Heart right ventricle (tissue), 16 donors: ENCODE measurements around the gene BID. TPM values are rescaled to one million over a fixed set of nuclear protein-coding genes. Genes with fewer than 3 reads are reported as not detected.

Source experiments
- ATAC-seq, 8 donors: fragments of 200-7000 bp; cut with Tn5 transposase; one replicate each; pipeline ENCODE4 v1.9.1; 2020; ENCODE audit warnings: mild to moderate bottlenecking in 8 of 8, moderate library complexity in 8 of 8, moderate number of reproducible peaks in 1 of 8
- DNase-seq, 2 donors: peaks; one replicate each; pipeline ENCODE4 v3.0.0-alpha.2; 2020
- H3K27ac ChIP-seq, 10 donors: fragments of 200-600 bp; sonication (generic) in 2 of 10; one replicate each; pipeline versions ENCODE4 v1.5.0 to v1.8.0; 2020 to 2022; ENCODE audit warnings: mild to moderate bottlenecking in 3 of 10
- H3K27me3 ChIP-seq, 7 donors: fragments of 200-600 bp; one replicate each; pipeline ENCODE4 v1.8.0; 2021 to 2022; ENCODE audit warnings: mild to moderate bottlenecking in 2 of 7
- H3K36me3 ChIP-seq, 9 donors: fragments of 200-600 bp; sonication (generic) in 1 of 9; one replicate each; pipeline versions ENCODE4 v1.5.0 to v1.8.0; 2020 to 2022; ENCODE audit warnings: mild to moderate bottlenecking in 2 of 9
- H3K4me1 ChIP-seq, 9 donors: fragments of 200-600 bp; sonication (generic) in 1 of 9; one replicate each; pipeline versions ENCODE4 v1.5.0 to v1.8.0; 2020 to 2022; ENCODE audit warnings: mild to moderate bottlenecking in 4 of 9
- H3K4me3 ChIP-seq, 10 donors: fragments of 200-600 bp; sonication (generic) in 2 of 10; one replicate each; pipeline versions ENCODE4 v1.5.0 to v1.8.0; 2020 to 2022; ENCODE audit warnings: mild to moderate bottlenecking in 7 of 10, moderate library complexity in 2 of 10
- H3K9me3 ChIP-seq, 11 donors: fragments of 200-600 bp in 10 of 11; sonication (generic) in 2 of 11; one replicate each; pipeline versions ENCODE4 v1.5.0 to v1.8.0; 2013 to 2022; ENCODE audit warnings: mild to moderate bottlenecking in 2 of 11, control low read depth in 1 of 11, moderate library complexity in 1 of 11
- CTCF ChIP-seq, 9 donors: fragments of 200-600 bp; sonication (generic) in 2 of 9; IDR thresholded peaks; one replicate each; pipeline versions ENCODE4 v1.5.0 to v1.8.0; 2021 to 2022; ENCODE audit warnings: antibody characterized with exemption in 9 of 9, mild to moderate bottlenecking in 5 of 9, moderate library complexity in 1 of 9
- WGBS, 2 donors: extraction: QIAGEN DNeasy Blood & Tissue Kit; methylation state at CpG; one replicate each; pipeline ENCODE4 v1.1.7; 2013; ENCODE audit warnings: inconsistent platforms in 1 of 2; 5-methylcytosine and 5-hydroxymethylcytosine counted together
- intact Hi-C, 10 donors: fragments of 100-400 bp; cut with DNase I; formaldehyde crosslinking; loops; one replicate each; pipeline versions ENCODE4 v1.11.1 to v1.14.2; 2022
- polyA plus RNA-seq, 2 donors: library from polyadenylated mRNA; stranded (reverse); fragments of 200-250 nt; gene quantifications; one replicate each; pipeline ENCODE4 v1.2.3, GENCODE V29; 2013
- total RNA-seq, 10 donors: library from RNA; stranded (reverse); fragmentation: NEBNext Ultra II Directional in 3 of 10; extraction: Animal tissue kit (Norgen Biotek cat#: 25700) in 3 of 10; gene quantifications; one replicate each; pipeline versions ENCODE4 v1.2.1 to v1.2.4, GENCODE V29; 2021 to 2023
- donor health status: Arrhythmogenic right ventricular cardiomyopathy.
- donor health status: ischemic (EF 13 %, LVEDD 7.1; RV severe dilation, severe dysfunction).
- donor health status: healthy with polysubstance abuse.
- donor health status: DM: no; HTN: yes; CAD: no.
- donor health status: DM: no; HTN: no; CAD: no.
- donor health status: ischemic (EF 25% LVEDD 6.9; RV normal size, moderate dysfunction).
- donor health status: ischemic (EF 25% LVEDD 5.7; RV mildly dilated, moderate dysfunction).
- donor health status: healthy.
- donor health status: DM: yes; HTN: yes; CAD: no.
- donor health status: Ischemic cardiomyopathy.
- donor health status: ischemic (EF 35%, LVEDD 5.7; RV mildly dilated, moderate dysfunction).
- donor health status: nonischemic (EF 11% LVEDD 7.7; RV severe dilation, severe dysfunction).
- donor health status: DM: yes; HTN: yes; CAD: no.
- donor health status: PGD.
- donor health status: ischemic (EF 29% LVEDD 5.4; RV normal size, mild dysfunction).
- donor health status: nonischemic (EF 23%, LVEDD 6.1; RV moderate dilation, normal function).

Gene BID
- total and polyA plus RNA-seq, 12 donors = 5.6 to 42.9 (median 10.9) TPM

- Histone ChIP-seq H3K27ac (no peak overlapping the region), H3K4me1 (peaks cover 0 to 5% (median 0%) of the 10 kb centered on the region in 9 donors), H3K27me3 (no peaks in the 10 kb centered on the region), H3K36me3 (peaks cover 0 to 9% (median 0%) of the 10 kb centered on the region in 9 donors), H3K4me3 (no peak overlapping the region), H3K9me3 (no peaks in the 10 kb centered on the region)
- 71 to 76% methylated on average over 6 of the region's 6 CpGs for WGBS, 2 donors
- DNase-seq (no peak), ATAC-seq (no peak)
- no peak for TF ChIP-seq CTCF (IDR thresholded peaks at IDR 0.05)
- intact Hi-C loops = loop anchor here in 1 of 10 donors (10.0 kb wide), 1 partner anchor 333 kb away; no protein-coding TSS in a partner anchor
Measured at GRCh38 chr22:17751596-17751995, 22.7 kb downstream of the BID start.

GRCh38 chr22:17749605-17750395 lies 24.5 kb downstream of the BID start:
- no peaks in the 10 kb centered on the region for H3K9me3 ChIP-seq
- peak in 3 of 8 donors; percentile 15 to 50 (median 25) for ATAC-seq
- H3K36me3 ChIP-seq = peaks cover 0 to 9% (median 0%) of the 10 kb centered on the region in 9 donors
- no peaks in the 10 kb centered on the region for H3K27me3 ChIP-seq
- H3K4me3 ChIP-seq = no peak overlapping the region
- no peak overlapping the region for H3K27ac ChIP-seq
- intact Hi-C loops = loop anchor here in 5 of 10 donors (10.0 kb wide), 5 partner anchors 135 to 335 kb away; partner anchors contain the start of gene PEX26 (in 3 of the 5)
- WGBS, 2 donors = 92 to 93% methylated on average over 35 of the region's 35 CpGs
- TF ChIP-seq CTCF (IDR thresholded peaks at IDR 0.05) = no peak
- no peak for DNase-seq
- H3K4me1 ChIP-seq = peaks cover 0 to 5% (median 0%) of the 10 kb centered on the region in 9 donors

GRCh38 chr22:17748555-17749353 lies 25.5 kb downstream of the BID start:
- ATAC-seq = peak in 6 of 8 donors; percentile 30 to 65 (median 56)
- DNase-seq = no peak
- peak overlapping the region in 4 of 10 donors; percentile 4 to 17 (median 12) for H3K4me3 ChIP-seq

More at GRCh38 chr22:17748555-17749353, 25.5 kb downstream of the BID start:
- Histone ChIP-seq H3K27ac (no peak overlapping the region), H3K36me3 (peaks cover 0 to 18% (median 0%) of the 10 kb centered on the region in 9 donors), H3K4me1 (peaks cover 0 to 9% (median 6%) of the 10 kb centered on the region in 9 donors), H3K27me3 (no peaks in the 10 kb centered on the region), H3K9me3 (no peaks in the 10 kb centered on the region)
- 62 to 70% methylated on average over 40 of the region's 40 CpGs for WGBS, 2 donors
- peak in 6 of 9 donors; percentile 12 to 43 (median 18) for TF ChIP-seq CTCF (IDR thresholded peaks at IDR 0.05)
- intact Hi-C loops = loop anchor here in 4 of 10 donors (10.0 kb wide), 4 partner anchors 136 to 326 kb away; partner anchors contain the start of gene PEX26 (in 3 of the 4)
